Lower leg skin (tissue), 3 donors: ENCODE measurements around the gene SFXN1.

Source experiments
- CTCF ChIP-seq, 3 donors: fragments of 450-650 bp; IDR thresholded peaks; one replicate each; pipeline ENCODE4 v1.5.1; 2016; ENCODE audit warnings: antibody characterized with exemption in 3 of 3, mild to moderate bottlenecking in 3 of 3, moderate library complexity in 2 of 3
- POLR2A ChIP-seq, 2 donors: fragments of 450-650 bp; IDR thresholded peaks; one replicate each; pipeline ENCODE4 v1.6.1; 2016 to 2017; ENCODE audit warnings: antibody characterized with exemption in 2 of 2, mild to moderate bottlenecking in 1 of 2, moderate library complexity in 1 of 2

- TF ChIP-seq CTCF (IDR thresholded peaks at IDR 0.05) (no peak), POLR2A (IDR thresholded peaks at IDR 0.05) (no peak)
These were observed 40.0 kb upstream of the SFXN1 start for GRCh38 chr5:175438234-175438857.
